ENCODE data around the gene ABAT. TPM values are rescaled to one million over a fixed set of nuclear protein-coding genes. Genes with fewer than 3 reads are reported as not detected.

Gene ABAT
- total and polyA plus RNA-seq, 2 of the 8 experiments (the other 6 are each of a cell fraction or from before 2014, with no cell fraction given) = 6.4 to 8.4 TPM

DNA sequence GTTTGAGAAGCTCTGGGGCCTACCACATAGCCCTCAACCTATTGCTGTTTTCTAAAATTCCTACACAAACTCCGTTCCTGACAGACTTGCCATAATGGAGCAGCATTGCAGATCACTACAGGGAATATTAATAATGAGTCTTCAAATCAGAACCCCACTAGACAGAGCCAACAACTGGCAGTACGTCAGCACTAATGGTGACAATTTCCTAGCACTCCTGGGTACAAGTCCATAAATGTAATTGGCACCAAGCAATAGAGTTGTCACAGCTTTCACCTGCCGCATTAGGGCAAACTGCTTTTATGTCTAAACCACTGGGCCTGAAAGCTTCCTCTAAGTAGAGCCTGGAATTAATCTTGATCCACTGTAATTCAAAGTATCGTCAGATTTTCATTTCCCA, 25.5 kb upstream of the ABAT start:
- Histone ChIP-seq H3K18ac (ENCODE audit: extremely low read depth, low read length) (no peak overlapping the region), H3K79me1 (ENCODE audit: low read depth, low read length) (no peaks in the 10 kb centered on the region), H2BK20ac (ENCODE audit: low read length) (no peak overlapping the region), H3K4me1 (replicated peaks in 1 of 4; ENCODE audit: control insufficient read depth in 3 of 4, insufficient read depth in 4 of 4, low read length in 3 of 4) (no peaks in the 10 kb centered on the region), H2BK15ac (ENCODE audit: low read length) (no peak overlapping the region), H4K91ac (replicated peaks; ENCODE audit: insufficient read length, low read length) (no peak overlapping the region), H3K4ac (replicated peaks; ENCODE audit: insufficient read length, low read depth, low read length) (no peak overlapping the region), H3K56ac (replicated peaks; ENCODE audit: insufficient read length, low read depth, low read length) (no peak overlapping the region), H2AFZ (ENCODE audit: low read length) (no peak overlapping the region), H3K14ac (ENCODE audit: insufficient read length) (no peak overlapping the region), H3K27ac (ENCODE audit: low read depth, low read length) (no peak overlapping the region), H3K4me3 (ENCODE audit: extremely low read depth in 1 of 4, insufficient read depth in 2 of 4, low read depth in 3 of 4, low read length in 4 of 4) (no peak overlapping the region), H3K36me3 (ENCODE audit: control insufficient read depth in 2 of 4, insufficient read depth in 4 of 4, low read length in 3 of 4) (peaks cover 23 to 47% (median 42%) of the 10 kb centered on the region in 4 experiments), H3K27me3 (replicated peaks in 1 of 4; ENCODE audit: control insufficient read depth in 3 of 4, extremely low read depth in 1 of 4, insufficient read depth in 3 of 4, low read length in 3 of 4) (no peaks in the 10 kb centered on the region), H2BK12ac (ENCODE audit: low read depth, low read length) (no peak overlapping the region), H2BK5ac (ENCODE audit: low read depth, low read length) (no peak overlapping the region), H4K20me1 (replicated peaks in 1 of 2; ENCODE audit: control insufficient read depth in 1 of 2, insufficient read depth in 2 of 2, low read length in 2 of 2) (peaks cover 3% of the 10 kb centered on the region in 2 experiments), H3K23me2 (ENCODE audit: low read depth, low read length) (no peaks in the 10 kb centered on the region), H2AK5ac (ENCODE audit: low read depth, low read length) (no peak overlapping the region), H4K5ac (ENCODE audit: insufficient read length, low read depth, low read length) (no peak overlapping the region), H3K9me3 (ENCODE audit: insufficient read depth in 2 of 2, low read depth in 1 of 2, low read length in 1 of 2) (no peaks in the 10 kb centered on the region), H3K9ac (replicated peaks in 1 of 4; ENCODE audit: extremely low read depth in 1 of 4, low read depth in 3 of 4, low read length in 3 of 4) (no peak overlapping the region), H3K23ac (ENCODE audit: insufficient read length) (no peak overlapping the region), H3K79me2 (ENCODE audit: control insufficient read depth in 1 of 2, insufficient read depth in 2 of 2, low read length in 2 of 2) (no peaks in the 10 kb centered on the region), H4K8ac (ENCODE audit: extremely low read depth, insufficient read depth, low read length) (no peak overlapping the region), H2BK120ac (replicated peaks; ENCODE audit: low read depth, low read length) (no peak overlapping the region), H3K4me2 (ENCODE audit: insufficient read depth in 1 of 2, low read depth in 2 of 2, low read length in 2 of 2) (no peak overlapping the region)
- 87% methylated on average over 4 of the region's 4 CpGs; no CpG with 5 or more reads in 1 of the 2 experiments for WGBS, 2 experiments (ENCODE audit: extremely low coverage in 1 of 2, insufficient coverage in 1 of 2, insufficient read length in 1 of 2, insufficient replicate concordance in 2 of 2, low coverage in 1 of 2, low lambda C conversion rate in 2 of 2, missing lambda C conversion rate in 1 of 2)
- no peak for DNase-seq (ENCODE audit: low read depth in 1 of 2, low spot score in 2 of 2)
- FAIRE-seq = no peak
- ChIA-PET CTCF (ENCODE audit: partially characterized antibody) (interaction anchor here (7.7 kb wide), 1 partner anchor 13 kb away, joined by 63 read pairs; no protein-coding TSS in a partner anchor), POLR2A (ENCODE audit: partially characterized antibody) (interaction anchor here (0.8 to 2.0 kb wide), 4 partner anchors 16 to 76 kb away, joined by 3 to 10 read pairs (median 3); partner anchors contain the start of gene METTL22)
- no peak for TF ChIP-seq CREB1 (IDR thresholded peaks at IDR 0.05)
- TF ChIP-seq TBP (IDR thresholded peaks at IDR 0.05; ENCODE audit: low read depth, low read length) = no peak
- no peak for TF ChIP-seq BACH1 (IDR thresholded peaks at IDR 0.05; ENCODE audit: low read length)
- TF ChIP-seq GABPA (IDR thresholded peaks at IDR 0.05; ENCODE audit: borderline replicate concordance, insufficient read depth, low read length) = no peak
- no peak for TF ChIP-seq RNF2 (IDR thresholded peaks at IDR 0.05; ENCODE audit: borderline replicate concordance, low read depth, low read length, missing control alignments, poor library complexity, severe bottlenecking)
- TF ChIP-seq JUND (IDR thresholded peaks at IDR 0.05; ENCODE audit: low read length) = no peak
- no peak for TF ChIP-seq KDM4A (IDR thresholded peaks at IDR 0.05; ENCODE audit: low read depth, low read length, severe bottlenecking)
- no peak for TF ChIP-seq EZH2 (IDR thresholded peaks at IDR 0.05; ENCODE audit: low read depth, low read length, severe bottlenecking)
- TF ChIP-seq SP1 (IDR thresholded peaks at IDR 0.05; ENCODE audit: low read depth, low read length) = no peak
- TF ChIP-seq POU5F1 (IDR thresholded peaks at IDR 0.05; ENCODE audit: low read depth, low read length) = no peak
- no peak for TF ChIP-seq SUZ12 (IDR thresholded peaks at IDR 0.05; ENCODE audit: low read length)
- TF ChIP-seq ASH2L (IDR thresholded peaks at IDR 0.05; ENCODE audit: low read length) = no peak
- no peak for TF ChIP-seq HDAC2 (IDR thresholded peaks at IDR 0.05; ENCODE audit: borderline replicate concordance in 1 of 2, low read depth in 2 of 2, low read length in 2 of 2)
- no peak for TF ChIP-seq SIN3A (conservative IDR thresholded peaks at IDR 0.05 in 1 of 2, IDR thresholded peaks at IDR 0.05 in 1 of 2; ENCODE audit: low read depth in 1 of 2, low read length in 2 of 2)
